ENCODE measurements around the gene ITPKB. TPM values are rescaled to one million over a fixed set of nuclear protein-coding genes. Genes with fewer than 3 reads are reported as not detected.
A peak's percentile ranks its signal among the peaks of the same experiment; 100 is the strongest.
"Not testable (repeated sequence)": the region's sequence is repeated elsewhere in the genome, so short reads cannot be mapped to it uniquely, and the experiment has no call there.

ITPKB gene
- total and polyA plus RNA-seq, 7 donors, result 1.4 to 80.9 (median 52.4) TPM

GRCh38 chr1:226749467-226749866 is 10.4 kb upstream of the ITPKB start:
- Histone ChIP-seq H3K9me3 (no peaks in the 10 kb centered on the region), H3K4me1 (no peaks in the 10 kb centered on the region), H3K4me3 (no peak overlapping the region), H3K36me3 (no peaks in the 10 kb centered on the region), H3K27ac (no peak overlapping the region), H3K27me3 (no peaks in the 10 kb centered on the region)
- 85 to 94% methylated on average over 11 of the region's 11 CpGs for WGBS, 2 donors
- TF ChIP-seq EP300 (IDR thresholded peaks at IDR 0.05) (no peak), POLR2AphosphoS5 (IDR thresholded peaks at IDR 0.05) (no peak), POLR2A (IDR thresholded peaks at IDR 0.05) (no peak)
- TF ChIP-seq, protein P1, sequence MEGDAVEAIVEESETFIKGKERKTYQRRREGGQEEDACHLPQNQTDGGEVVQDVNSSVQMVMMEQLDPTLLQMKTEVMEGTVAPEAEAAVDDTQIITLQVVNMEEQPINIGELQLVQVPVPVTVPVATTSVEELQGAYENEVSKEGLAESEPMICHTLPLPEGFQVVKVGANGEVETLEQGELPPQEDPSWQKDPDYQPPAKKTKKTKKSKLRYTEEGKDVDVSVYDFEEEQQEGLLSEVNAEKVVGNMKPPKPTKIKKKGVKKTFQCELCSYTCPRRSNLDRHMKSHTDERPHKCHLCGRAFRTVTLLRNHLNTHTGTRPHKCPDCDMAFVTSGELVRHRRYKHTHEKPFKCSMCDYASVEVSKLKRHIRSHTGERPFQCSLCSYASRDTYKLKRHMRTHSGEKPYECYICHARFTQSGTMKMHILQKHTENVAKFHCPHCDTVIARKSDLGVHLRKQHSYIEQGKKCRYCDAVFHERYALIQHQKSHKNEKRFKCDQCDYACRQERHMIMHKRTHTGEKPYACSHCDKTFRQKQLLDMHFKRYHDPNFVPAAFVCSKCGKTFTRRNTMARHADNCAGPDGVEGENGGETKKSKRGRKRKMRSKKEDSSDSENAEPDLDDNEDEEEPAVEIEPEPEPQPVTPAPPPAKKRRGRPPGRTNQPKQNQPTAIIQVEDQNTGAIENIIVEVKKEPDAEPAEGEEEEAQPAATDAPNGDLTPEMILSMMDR (IDR thresholded peaks at IDR 0.05), result no peak
- DNase-seq, result no peak
- intact Hi-C loops (cut with DNase I), result no loop called here

- Histone ChIP-seq H3K4me1 (no peaks in the 10 kb centered on the region), H3K27me3 (no peaks in the 10 kb centered on the region), H3K27ac (no peak overlapping the region), H3K9me3 (peaks cover 0 to 5% (median 0%) of the 10 kb centered on the region in 4 donors), H3K4me3 (no peak overlapping the region), H3K36me3 (no peaks in the 10 kb centered on the region)
- intact Hi-C loops (cut with DNase I), result no loop called here
- 72 to 83% methylated on average over 4 of the region's 4 CpGs for WGBS, 2 donors
- DNase-seq, result no peak
- TF ChIP-seq, protein P1 (IDR thresholded peaks at IDR 0.05), result no peak
- no peak for TF ChIP-seq POLR2AphosphoS5 (IDR thresholded peaks at IDR 0.05)
- no peak for TF ChIP-seq EP300 (IDR thresholded peaks at IDR 0.05)
- TF ChIP-seq POLR2A (IDR thresholded peaks at IDR 0.05), result no peak
Observed at GRCh38 chr1:226748306-226748705, 9.2 kb upstream of the ITPKB start.

- intact Hi-C loops (cut with DNase I); DNase-seq: not testable (repeated sequence)
- WGBS, 2 donors, result 95 to 96% methylated on average over 17 of the region's 17 CpGs
Observed at GRCh38 chr1:226747519-226748263, 8.6 kb upstream of the ITPKB start.

GRCh38 chr1:226743259-226743658 is 4.2 kb upstream of the ITPKB start:
- H3K4me1 ChIP-seq, result peaks cover 0 to 11% (median 9%) of the 10 kb centered on the region in 4 donors
- DNase-seq, result no peak
- H3K27me3 ChIP-seq, result no peaks in the 10 kb centered on the region
- TF ChIP-seq, protein P1 (IDR thresholded peaks at IDR 0.05), result no peak
- TF ChIP-seq POLR2AphosphoS5 (IDR thresholded peaks at IDR 0.05) (no peak), POLR2A (IDR thresholded peaks at IDR 0.05) (no peak), EP300 (IDR thresholded peaks at IDR 0.05) (no peak)
- H3K4me3 ChIP-seq, result no peak overlapping the region
- H3K36me3 ChIP-seq, result no peaks in the 10 kb centered on the region
- no peak overlapping the region for H3K27ac ChIP-seq
- H3K9me3 ChIP-seq, result peaks cover 0 to 9% (median 0%) of the 10 kb centered on the region in 4 donors
- intact Hi-C loops (cut with DNase I), result no loop called here

More at GRCh38 chr1:226747519-226748263, 8.6 kb upstream of the ITPKB start:
- H3K9me3 ChIP-seq, H3K27ac ChIP-seq, H3K4me1 ChIP-seq, H3K4me3 ChIP-seq, H3K27me3 ChIP-seq, H3K36me3 ChIP-seq: not testable (repeated sequence)

DNA sequence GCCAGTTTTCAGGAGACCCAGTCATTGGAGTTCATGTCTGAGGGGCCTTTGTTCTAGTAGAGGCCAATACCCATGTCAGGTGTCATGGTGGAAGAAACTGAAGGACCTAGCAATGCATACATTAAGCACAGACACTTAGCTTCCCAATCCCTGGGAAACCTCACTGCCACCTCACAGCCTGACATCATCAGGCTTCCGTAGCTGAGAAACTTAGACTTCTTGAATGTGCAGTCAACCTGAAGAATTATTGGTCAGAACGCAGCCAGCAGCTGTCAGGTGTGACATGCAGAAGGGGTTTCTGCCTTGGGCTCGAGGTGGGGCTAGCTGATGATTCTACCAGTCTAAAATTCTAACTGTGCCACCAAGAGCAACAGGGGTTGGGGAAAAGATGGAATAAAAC is 1.9 kb upstream of the ITPKB start:
- H3K4me3 ChIP-seq, result no peak overlapping the region
- 60 to 90% methylated on average over 3 of the region's 3 CpGs for WGBS, 2 donors
- H3K27ac ChIP-seq, result peak overlapping the region in 1 of 4 donors; percentile 97
- H3K27me3 ChIP-seq, result no peaks in the 10 kb centered on the region
- peaks cover 0 to 20% (median 18%) of the 10 kb centered on the region in 4 donors for H3K4me1 ChIP-seq
- intact Hi-C loops (cut with DNase I), result no loop called here
- no peak for TF ChIP-seq EP300 (IDR thresholded peaks at IDR 0.05)
- TF ChIP-seq, protein P1 (IDR thresholded peaks at IDR 0.05), result no peak
- TF ChIP-seq POLR2AphosphoS5 (IDR thresholded peaks at IDR 0.05), result no peak
- no peak for TF ChIP-seq POLR2A (IDR thresholded peaks at IDR 0.05)
- DNase-seq, result no peak
- peaks cover 0 to 9% (median 0%) of the 10 kb centered on the region in 4 donors for H3K9me3 ChIP-seq
- no peaks in the 10 kb centered on the region for H3K36me3 ChIP-seq
